ENCODE measurements around the gene HFM1.

GRCh38 chr1:91281782-91282181, 122.9 kb downstream of the HFM1 start:
- TF ChIP-seq CTCF (IDR thresholded peaks at IDR 0.05) (no peak), REST (IDR thresholded peaks at IDR 0.05; ENCODE audit: insufficient read depth in 1 of 2, low read depth in 2 of 2, low read length in 1 of 2) (no peak), POLR2AphosphoS5 (IDR thresholded peaks at IDR 0.05; ENCODE audit: low read depth, low read length) (no peak)
